ENCODE measurements around the gene UBAP2L.
"Not testable (repeated sequence)": the region's sequence is repeated elsewhere in the genome, so short reads cannot be mapped to it uniquely, and the experiment has no call there.

UBAP2L gene

DNA sequence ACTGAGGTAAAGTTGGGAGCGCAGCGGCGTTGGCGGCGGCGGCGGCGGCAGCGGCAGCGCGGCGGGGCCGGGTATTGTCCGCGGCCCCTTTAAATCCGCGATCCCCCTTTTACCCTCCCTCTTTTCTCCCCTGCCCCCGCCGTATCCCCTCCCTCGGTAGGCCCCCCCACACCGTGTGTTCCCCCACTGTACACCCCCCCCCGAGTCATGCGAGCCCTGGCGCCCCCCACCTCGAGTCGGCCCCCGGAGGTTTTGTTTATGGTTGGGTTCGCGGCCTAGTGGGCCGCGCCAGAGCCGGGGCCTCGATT is 169 bp downstream of the UBAP2L start:
- DNase-seq (ENCODE audit: extremely low read depth, low read depth), result no peak
- TF ChIP-seq CTCF (IDR thresholded peaks at IDR 0.05; ENCODE audit: low read depth, low read length), result no peak

DNA sequence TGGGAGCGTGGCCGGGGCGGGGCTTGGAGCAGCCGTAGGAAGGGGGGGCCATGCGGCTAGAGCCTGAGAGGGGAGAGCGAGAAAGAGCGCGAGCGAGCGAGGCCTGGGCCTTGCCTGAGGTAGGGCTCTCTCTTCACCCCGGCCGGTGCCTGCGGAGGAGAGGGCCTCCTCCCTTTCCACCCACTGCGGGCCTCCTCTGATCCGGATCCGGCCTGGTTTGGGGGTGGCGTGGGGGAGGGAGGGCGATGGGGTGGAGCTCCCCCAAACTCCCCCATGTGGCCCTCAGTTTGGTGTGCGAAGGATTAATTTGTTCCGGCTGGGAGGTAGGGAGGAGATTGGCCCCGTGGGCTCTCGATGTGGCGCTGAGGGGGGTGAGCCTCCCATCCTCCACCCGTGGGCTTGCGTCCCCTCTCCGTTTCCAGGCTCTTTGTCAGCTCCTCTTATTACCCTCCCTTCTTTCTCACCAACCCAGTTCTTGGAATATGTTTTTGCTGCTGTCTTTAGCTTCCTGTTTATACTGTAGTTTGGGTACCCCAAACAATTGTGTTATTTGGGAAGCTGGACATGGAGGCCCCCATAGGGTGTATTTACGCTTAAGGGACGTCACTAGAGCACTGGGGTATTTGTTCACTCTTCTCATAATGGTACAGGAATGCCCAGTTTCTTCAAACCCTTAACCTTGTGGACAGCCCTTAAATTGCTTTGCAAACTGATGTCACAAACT is 685 bp downstream of the UBAP2L start:
- TF ChIP-seq CTCF (IDR thresholded peaks at IDR 0.05; ENCODE audit: low read depth, low read length), result no peak
- no peak for DNase-seq (ENCODE audit: extremely low read depth, low read depth)

GRCh38 chr1:154222518-154222917 is 1.8 kb downstream of the UBAP2L start:
- DNase-seq (ENCODE audit: extremely low read depth, low read depth), result no peak
- TF ChIP-seq CTCF (IDR thresholded peaks at IDR 0.05; ENCODE audit: low read depth, low read length), result no peak

- no peak for DNase-seq (ENCODE audit: extremely low read depth, low read depth)
- TF ChIP-seq CTCF (IDR thresholded peaks at IDR 0.05; ENCODE audit: low read depth, low read length), result no peak
These were observed 2.2 kb downstream of the UBAP2L start for GRCh38 chr1:154222918-154223317.

GRCh38 chr1:154223621-154224020 is 2.9 kb downstream of the UBAP2L start:
- DNase-seq (ENCODE audit: extremely low read depth, low read depth), result no peak
- TF ChIP-seq CTCF (IDR thresholded peaks at IDR 0.05; ENCODE audit: low read depth, low read length), result no peak

- no peak for DNase-seq (ENCODE audit: extremely low read depth, low read depth)
- no peak for TF ChIP-seq CTCF (IDR thresholded peaks at IDR 0.05; ENCODE audit: low read depth, low read length)
These were observed 4.6 kb downstream of the UBAP2L start for GRCh38 chr1:154225370-154225769.

- DNase-seq (ENCODE audit: extremely low read depth, low read depth), result not testable (repeated sequence)
These were observed 10.4 kb downstream of the UBAP2L start for GRCh38 chr1:154231112-154231511.

GRCh38 chr1:154233127-154233526 is 12.4 kb downstream of the UBAP2L start:
- DNase-seq (ENCODE audit: extremely low read depth, low read depth), result not testable (repeated sequence)

Data from AG09319 (cell line).